Effector CD4-positive, alpha-beta T cell (primary cell): Measurements from ENCODE around the gene TTLL8.

Experiments used
- DNase-seq: peaks from one replicate; pipeline ENCODE4 v3.0.0-alpha.2; 2020

Gene TTLL8

DNA sequence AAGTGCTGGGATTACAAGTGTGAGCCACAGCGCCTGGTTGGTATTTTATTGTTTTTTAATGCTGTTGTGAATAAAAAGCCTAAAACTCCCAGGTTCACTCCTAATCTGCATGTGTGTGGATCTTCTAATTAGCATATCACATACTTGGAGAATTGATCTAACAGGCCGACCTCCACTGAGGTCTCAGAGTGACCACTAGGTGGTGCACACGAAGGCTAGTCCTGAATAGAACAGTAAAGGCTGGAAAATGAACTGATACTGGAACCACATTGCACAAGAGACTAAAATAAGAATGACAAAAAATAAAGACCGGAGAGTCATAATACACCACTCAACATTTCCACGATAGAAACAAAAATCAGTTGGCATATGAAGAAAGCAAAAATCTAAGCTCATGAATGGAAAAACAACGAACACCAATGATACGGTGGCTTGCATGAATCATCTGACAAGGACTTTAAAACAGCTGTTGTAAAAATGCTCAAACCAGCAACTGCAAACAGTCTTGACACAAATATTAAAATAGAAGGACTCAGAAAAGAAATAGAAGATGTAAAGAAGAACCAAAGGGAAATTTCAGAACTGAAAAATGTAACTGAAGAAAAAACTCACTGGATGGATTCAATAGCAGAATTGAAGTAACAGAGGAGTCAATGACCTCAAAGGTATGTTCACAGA lies 78.4 kb downstream of the TTLL8 start:
- no peak for DNase-seq

DNA sequence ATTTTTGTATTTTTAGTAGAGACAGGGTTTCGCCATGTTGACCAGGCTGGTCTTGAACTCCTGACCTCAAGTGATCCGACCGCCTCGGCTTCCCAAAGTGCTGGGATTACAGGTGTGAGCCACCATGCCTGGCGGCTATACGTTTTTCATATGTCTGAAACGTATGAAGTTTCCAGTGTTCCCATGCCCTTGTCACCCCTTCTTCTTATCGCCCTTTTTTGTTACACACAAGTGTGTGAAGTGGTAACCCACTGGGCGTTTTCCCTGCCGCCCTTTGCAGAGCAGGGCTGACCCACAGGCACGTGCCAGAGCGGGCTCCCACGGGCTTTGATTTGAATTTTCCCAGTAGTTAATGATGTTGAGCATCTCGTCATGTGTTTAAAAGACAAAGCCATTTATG lies 80.5 kb downstream of the TTLL8 start:
- DNase-seq = peak; percentile 1

DNA sequence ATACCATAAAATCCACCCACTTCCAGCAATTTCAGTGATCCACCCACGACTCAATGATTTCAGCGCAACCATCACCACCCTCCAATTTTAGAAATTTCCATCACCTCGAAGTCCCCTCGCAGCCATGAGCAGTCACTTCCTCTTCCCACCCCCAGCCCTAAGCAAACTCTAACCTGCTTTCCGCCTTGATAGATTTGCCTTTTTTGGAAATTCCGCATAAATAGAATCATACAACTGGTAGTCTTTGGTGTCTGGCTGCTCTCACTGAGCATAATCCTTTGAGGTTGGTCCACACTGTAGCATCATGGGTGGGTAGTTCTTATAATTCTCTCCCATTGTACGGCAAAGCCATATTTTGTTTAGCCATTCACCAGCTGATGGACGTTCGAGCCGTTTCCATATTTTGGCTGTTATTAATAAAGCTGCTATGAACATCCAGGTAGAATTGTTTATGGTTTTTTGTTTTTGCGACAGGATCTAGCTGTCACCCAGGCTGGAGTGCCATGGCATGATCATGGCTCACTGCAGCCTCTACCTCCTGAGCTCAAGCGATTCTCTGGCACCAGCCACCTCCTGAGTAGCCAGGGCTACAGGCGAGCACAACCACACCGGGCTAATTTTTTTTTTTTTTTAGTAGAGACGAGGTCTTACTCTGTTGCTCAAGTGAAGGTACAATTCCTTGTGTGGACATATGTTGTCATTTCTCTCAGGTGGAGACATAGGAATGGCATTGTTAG lies 81.5 kb downstream of the TTLL8 start:
- DNase-seq = peak; percentile 30

DNA sequence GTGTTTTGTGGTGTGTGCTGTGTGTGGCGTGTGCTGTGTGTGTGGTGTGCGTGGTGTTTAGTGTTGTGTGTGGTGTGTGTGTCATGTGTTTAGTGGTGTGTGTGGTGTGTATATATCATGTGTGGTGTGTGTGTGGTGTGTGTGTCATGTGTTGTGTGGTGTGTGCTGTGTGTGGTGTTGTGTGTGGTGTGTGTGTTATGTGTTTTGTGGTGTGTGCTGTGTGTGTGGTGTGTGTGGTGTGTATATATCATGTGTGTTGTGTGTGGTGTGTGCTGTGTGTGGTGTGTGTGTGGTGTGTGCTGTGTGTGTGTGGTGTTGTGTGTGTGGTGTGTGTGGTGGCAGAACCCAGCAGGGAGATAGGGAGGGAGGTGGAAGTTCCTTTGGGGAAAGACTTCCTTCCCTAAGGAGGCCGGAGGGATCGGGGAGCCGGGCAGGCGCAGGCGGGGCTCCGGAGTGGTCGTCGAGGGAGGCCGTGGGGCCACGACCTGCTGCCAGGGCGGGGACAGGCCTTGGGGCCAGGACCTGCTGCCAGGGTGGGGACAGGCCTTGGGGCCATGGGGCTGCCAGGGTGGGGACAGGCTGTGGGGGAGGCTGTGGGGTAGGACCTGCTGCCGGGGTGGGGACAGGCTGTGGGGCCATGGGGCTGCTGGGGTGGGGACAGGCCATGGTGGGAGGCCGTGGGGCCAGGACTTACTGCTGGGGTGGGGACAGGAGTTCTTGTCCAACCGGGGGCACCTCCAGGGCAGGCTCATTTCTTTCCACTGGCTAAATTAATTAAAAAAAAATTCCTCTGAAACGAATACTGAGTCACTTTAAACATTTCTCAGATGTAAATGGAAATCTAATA lies 82.3 kb downstream of the TTLL8 start:
- peak; percentile 3 for DNase-seq

DNA sequence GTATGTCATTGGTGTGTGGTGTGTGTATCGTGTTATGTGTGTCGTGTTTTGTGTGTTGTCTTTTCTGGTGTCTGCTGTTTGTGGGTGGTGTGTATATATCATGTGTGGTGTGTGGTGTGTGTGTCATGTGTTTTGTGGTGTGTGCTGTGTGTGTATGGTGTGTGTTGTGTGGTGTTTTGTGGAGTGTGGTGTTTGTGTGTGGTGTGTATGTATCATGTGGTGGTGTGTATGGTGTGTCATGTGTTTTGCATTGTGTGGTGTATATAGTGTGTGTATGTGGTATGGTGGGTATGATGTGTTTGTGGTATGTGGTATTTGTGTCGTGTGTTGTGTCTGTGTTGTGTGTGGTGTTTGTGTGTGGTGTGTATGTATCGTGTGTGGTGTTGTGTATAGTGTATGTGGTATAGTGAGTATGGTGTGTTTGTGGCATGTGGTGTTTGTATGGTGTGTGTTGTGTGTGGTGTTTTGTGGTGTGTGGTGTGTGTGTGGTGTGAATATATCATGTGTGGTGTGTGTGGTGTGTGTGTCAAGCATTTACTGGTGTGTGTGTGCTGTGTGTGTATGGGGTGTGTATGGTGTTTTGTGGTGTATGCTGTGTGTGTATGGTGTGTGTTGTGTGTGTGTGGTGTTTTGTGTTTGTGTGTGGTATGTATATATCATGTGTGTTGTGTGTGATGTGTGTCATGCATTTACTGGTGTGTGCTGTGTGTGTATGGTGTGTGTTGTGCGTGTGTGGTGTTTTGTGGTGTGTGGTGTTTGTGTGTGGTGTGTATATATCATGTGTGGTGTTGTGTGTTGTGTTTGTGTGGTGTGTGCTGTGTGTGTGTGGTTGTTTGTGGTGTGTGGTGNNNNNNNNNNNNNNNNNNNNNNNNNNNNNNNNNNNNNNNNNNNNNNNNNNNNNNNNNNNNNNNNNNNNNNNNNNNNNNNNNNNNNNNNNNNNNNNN lies 84.8 kb downstream of the TTLL8 start:
- DNase-seq = no peak

DNA sequence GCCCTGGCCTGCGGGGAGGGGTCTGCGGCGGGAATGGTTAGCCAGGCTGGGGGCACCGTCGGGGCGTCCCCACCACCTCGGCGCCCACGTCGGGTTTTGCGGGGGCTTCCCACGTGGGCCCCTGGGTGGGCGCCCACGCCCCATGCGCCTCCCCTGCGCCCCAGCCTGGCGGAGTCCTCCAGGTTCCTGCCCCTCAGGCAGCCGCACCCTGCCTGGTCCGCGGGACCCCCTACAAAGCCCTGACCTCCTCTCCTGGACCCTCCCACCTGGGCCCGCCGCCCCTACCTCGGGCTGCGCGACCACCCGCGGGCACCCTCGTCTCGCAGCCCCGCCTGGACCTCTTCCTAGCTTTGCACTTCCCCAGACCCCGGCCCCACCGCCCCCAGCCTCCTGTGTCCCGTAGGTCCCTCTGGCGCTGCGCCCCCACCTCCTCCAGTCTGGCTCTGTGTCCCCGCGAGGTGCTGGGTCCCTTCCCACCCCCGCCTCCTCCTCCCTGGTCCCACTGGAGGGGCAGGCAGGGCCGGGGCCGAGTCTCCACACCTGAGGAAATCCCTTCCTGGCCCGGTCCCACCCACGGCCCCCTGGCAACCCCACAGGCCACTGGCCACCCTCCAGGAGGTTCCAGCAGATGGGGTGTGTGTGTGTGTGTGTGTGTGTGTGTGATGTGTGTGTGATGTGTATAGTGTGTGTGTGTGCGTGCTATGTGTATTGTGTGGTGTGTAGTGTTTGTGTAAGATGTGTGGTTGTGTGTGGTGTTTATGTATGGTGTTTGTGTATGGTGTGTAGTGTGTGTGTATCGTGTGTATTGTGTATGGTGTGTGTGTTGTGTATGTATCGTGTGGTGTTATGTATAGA lies 85.7 kb downstream of the TTLL8 start:
- peak; percentile 5 for DNase-seq

DNA sequence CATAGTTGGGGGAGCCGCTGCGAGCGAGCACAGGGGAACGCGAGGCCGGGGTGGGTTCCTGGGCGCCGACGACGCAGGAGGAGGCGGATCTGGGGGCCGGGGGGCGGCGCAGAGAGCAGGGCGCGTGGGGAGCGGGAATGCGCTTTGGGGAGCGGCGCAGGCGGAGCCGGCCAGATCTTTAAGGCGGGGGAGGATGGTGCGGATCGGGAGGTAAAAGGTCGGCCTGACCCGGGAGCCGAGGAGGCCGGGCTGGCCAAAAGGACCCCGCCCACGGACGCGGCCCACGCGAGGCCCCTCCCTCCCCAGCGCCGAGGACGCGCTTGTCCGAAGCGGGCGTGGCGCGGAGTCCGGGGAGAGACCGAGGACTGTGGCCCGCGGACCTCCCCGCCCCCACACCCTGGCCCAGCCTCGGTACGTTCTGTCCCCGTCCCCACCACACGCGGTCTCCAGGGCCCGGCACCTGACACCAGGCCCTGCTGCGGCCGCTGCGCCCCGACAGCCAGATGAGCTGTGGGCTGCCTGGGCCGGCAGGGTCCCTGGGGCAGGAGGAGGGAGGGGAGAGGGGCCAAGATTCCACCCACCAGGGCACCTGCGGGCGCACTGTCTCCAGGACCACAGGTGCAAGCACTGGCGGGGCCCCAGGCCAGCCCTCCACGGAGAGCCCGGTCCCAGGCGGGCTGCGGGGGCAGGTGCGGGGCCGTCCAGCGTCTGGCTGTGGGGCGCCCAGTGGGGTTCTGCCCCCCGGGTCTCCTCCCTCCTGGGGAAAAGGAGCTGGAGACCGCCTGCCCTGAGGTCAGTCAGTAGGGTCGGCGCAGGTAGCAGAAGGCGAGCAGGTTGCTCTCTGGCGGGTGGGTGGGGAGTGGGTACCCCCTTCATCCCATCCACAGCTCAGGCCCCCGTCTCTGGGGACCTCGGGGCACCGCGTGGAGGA lies 86.6 kb downstream of the TTLL8 start:
- peak; percentile 49 for DNase-seq

DNA sequence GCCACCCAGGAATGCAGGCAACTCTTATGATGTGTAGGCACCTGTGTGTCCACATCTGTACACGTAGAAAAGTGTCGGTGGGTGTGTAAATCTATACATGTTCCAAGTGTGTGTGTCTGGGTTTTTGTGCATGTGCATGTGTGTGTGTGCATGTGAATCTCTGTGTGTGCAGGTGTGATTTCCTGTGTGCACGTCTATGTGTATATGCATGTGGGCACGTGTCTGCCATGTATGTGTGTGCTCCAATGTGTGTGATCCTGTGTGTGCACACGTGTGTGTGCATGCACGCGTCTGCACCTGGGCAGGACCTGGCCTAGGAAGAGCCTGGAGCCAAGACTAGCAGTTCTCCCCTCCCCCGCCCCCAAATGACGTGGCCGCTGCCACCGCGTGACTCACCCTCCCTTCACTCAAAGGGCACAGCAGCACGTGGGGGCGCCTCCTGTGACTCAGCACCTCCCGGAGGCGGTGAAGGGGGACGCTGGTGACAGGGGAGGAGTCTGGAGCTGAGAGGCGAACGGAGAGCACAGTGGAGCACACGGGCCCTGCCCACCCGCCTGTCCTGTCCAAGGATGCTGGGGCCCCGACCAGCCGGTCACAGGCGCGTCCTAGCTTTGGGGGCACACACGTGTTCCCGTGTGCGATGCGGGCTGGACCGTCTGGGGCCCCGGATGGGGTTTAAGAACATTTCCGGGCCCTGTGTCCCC lies 87.4 kb downstream of the TTLL8 start:
- DNase-seq = peak; percentile 95

DNA sequence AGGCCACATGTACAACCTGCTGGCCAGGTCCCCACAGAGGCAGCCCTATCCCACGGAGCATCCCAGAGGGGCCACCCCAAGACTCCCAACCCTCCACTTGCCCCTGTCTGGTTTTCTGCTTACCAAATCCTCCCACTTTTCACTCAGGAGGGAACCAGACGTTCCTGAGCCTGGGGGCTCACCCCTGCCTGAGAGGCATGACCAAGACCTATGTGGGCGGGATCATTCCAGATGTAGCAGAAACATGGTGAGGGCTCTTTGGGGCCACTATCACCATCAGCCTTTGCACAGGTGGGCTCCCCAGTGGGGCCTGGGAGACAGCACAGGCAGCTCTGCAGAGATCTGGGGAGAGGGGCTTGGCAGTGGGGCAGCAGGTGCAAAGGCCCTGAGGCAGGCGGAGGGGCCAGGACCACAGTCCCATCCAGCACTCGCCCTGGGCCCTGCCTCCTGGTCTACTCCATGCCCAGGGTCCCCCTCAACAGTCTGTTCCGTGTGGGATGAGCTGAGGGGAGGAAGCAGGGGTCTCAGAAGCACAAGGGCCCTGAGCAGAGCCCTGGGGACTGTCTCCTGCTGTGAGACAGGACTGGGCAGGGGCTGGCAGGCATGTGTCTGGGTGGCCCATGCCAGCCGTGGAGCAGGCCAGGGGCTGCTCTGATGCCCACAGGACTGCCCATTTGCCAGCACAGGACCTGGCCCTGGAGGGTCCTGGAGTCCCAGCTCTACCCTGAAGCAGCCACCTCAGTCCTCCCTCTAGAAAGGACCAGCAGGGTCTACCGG lies 88.2 kb downstream of the TTLL8 start:
- DNase-seq = peak; percentile 7

DNA sequence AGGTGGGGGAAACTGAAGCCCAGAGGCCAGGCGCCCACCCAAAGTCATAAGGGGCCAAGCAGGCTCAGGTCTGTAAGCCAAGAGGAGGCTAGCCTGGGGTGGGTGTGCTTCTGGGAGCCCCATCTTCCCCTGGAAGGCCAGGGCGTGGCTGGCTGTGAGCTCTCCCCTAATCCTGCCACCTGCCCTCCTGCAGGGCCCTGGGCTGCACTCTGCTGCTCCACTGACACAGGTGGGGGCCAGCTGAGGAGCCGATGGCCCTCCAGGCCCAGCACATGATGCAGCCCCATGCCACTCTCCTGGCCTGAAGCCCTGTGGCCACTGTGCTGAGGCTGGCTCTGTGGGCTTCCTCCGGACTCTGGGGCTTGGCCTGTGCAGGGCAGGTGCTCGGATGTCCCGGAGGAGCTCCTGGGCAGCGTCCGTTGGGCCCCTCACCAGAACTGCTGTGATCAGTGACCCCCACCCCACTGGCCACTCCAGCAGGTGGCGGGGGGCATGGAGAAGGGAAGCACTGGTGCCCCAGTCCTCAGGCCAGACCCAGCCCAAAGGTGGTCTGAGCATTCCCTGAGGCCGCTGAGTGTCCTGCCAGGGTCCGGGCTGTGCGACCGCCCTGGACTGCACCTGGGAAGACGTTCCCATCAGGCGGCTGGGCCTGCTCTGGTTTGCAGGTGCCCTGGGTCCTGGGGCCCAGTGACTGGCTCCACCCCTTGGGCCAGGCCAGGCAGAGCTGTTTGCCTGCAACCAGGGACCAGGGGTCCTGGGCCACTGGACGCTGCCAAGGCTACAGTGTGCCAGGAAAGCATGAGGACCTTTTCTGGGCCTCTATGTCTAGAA lies 89.1 kb downstream of the TTLL8 start:
- DNase-seq = no peak
